GM06990 (cell line): ENCODE data around the gene CLCNKB.
A peak's percentile ranks its signal among the peaks of the same experiment; 100 is the strongest.
"Not testable (repeated sequence)": the region's sequence is repeated elsewhere in the genome, so short reads cannot be mapped to it uniquely, and the experiment has no call there.

Experiments
- DNase-seq: peaks from one replicate; pipeline ENCODE4 v3.0.0-alpha.2; 2011; ENCODE audit not compliant: insufficient read length; ENCODE audit errors: extremely low read depth
- H3K27me3 ChIP-seq: replicated peaks from 2 replicates; pipeline ENCODE4 v1.6.0; 2011; ENCODE audit warnings: low read length; ENCODE audit not compliant: control insufficient read depth, insufficient read depth
- H3K36me3 ChIP-seq: 2 replicates; pipeline ENCODE4 v1.5.1; 2011; ENCODE audit warnings: low read length; ENCODE audit not compliant: control insufficient read depth, insufficient read depth
- H3K4me3 ChIP-seq: replicated peaks from 2 replicates; pipeline ENCODE4 v1.5.1; 2011; ENCODE audit warnings: low read depth, mild to moderate bottlenecking, control low read depth, low read length
- CTCF ChIP-seq: IDR thresholded peaks from 2 replicates; pipeline ENCODE4 v1.5.1; 2011; ENCODE audit warnings: low read length, control low read depth, mild to moderate bottlenecking, inconsistent platforms; ENCODE audit not compliant: insufficient read depth, poor library complexity, severe bottlenecking

Gene CLCNKB

DNA sequence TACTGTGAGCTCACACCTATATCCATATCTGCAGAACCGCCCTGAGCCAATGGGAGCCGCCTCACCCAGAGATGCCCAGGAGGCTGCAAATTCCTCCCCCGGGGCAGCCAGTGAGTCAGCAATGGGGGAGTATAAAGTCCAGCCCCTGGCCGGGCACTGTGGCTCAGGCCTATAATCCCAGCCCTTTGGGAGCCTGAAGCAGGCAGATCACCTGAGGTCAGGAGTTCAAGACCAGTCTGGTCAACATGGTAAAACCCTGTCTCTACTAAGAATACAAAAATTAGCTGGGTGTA lies 5.0 kb upstream of the CLCNKB start:
- DNase-seq, result no peak
- H3K4me3 ChIP-seq, result no peak overlapping the region
- no peak for TF ChIP-seq CTCF
- H3K36me3 ChIP-seq, result no peaks in the 10 kb centered on the region
- H3K27me3 ChIP-seq, result peaks cover 3% of the 10 kb centered on the region

- H3K27me3 ChIP-seq, DNase-seq, H3K4me3 ChIP-seq, H3K36me3 ChIP-seq: not testable (repeated sequence)
Measured at GRCh38 chr1:16039871-16040270, 3.7 kb upstream of the CLCNKB start.

- no peak overlapping the region for H3K4me3 ChIP-seq
- TF ChIP-seq CTCF, result no peak
- no peak for DNase-seq
- no peaks in the 10 kb centered on the region for H3K36me3 ChIP-seq
- H3K27me3 ChIP-seq, result peaks cover 3% of the 10 kb centered on the region
Measured at GRCh38 chr1:16041200-16041599, 2.4 kb upstream of the CLCNKB start.

GRCh38 chr1:16042096-16042495 lies 1.5 kb upstream of the CLCNKB start:
- Histone ChIP-seq H3K36me3 (no peaks in the 10 kb centered on the region), H3K27me3 (peaks cover 3% of the 10 kb centered on the region), H3K4me3 (no peak overlapping the region)
- TF ChIP-seq CTCF, result peak; percentile 33
- no peak for DNase-seq

- not testable (repeated sequence) for DNase-seq, H3K4me3 ChIP-seq, H3K36me3 ChIP-seq, H3K27me3 ChIP-seq
Measured at GRCh38 chr1:16042654-16043053, 928 bp upstream of the CLCNKB start.

DNA sequence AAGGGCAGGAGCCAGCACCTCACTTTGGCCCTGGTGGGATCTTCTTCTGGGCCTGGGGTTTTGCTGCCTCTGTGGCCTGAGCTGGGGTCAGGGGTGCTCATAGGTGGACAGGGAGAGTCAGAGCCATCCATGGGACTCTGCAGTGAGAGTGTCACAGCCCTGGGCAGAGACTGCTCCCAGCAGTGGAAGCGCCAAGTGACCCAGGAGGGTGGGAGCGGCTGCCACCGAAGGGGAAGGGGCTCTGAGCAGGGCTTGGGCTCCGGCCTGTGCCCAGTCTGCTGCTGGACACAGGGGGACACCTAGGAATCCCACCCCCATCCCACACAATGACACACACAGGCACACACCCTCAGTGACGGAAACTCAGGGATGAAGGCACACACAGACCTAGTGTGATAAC lies 368 bp downstream of the CLCNKB start:
- no peak for TF ChIP-seq CTCF
- DNase-seq, result no peak
- peaks cover 3% of the 10 kb centered on the region for H3K27me3 ChIP-seq
- no peak overlapping the region for H3K4me3 ChIP-seq
- H3K36me3 ChIP-seq, result no peaks in the 10 kb centered on the region

DNA sequence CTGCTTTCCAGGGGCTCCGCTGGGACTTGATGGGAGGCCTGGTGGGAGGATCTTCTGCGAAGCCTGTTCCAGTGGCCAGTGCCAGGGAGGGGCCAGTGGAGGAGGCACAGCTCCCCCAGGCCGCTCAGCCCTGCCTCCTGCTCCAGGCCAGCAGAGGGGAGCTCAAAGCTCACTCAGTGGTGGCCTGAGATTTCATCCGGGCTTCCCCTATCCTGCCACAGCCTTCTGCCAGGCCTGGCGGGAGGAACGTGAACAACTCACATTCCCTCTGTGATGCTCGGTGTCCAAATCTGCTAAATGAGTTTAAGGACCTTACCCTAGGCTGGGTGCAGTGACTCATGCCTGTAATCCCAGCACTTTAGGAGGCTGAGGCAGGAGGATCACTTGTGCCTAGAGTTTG lies 3.3 kb downstream of the CLCNKB start:
- TF ChIP-seq CTCF, result no peak
- H3K4me3 ChIP-seq, result no peak overlapping the region
- H3K27me3 ChIP-seq, result no peaks in the 10 kb centered on the region; the same call in none of the 2 replicates
- DNase-seq, result no peak
- no peaks in the 10 kb centered on the region for H3K36me3 ChIP-seq
